Stimulated activated memory B cell treated with anti-CD40 and anti-IgM and Interleukin-4, amounts not matched to agents 10 μg/mL and 1 μg/mL and 100 μg/mL, for 72 hours (primary cell): ENCODE data around the gene UBE2B.
"Not testable (repeated sequence)": the region's sequence is repeated elsewhere in the genome, so short reads cannot be mapped to it uniquely, and the experiment has no call there.

Experiments
- ATAC-seq: fragments of 150-1000 bp; cut with Tn5 transposase; 2 replicates; pipeline ENCODE4 v1.10.0; 2021
- H3K27ac Mint-ChIP-seq: one replicate; pipeline ENCODE4 v1.8.0; 2022; ENCODE audit warnings: mild to moderate bottlenecking, mixed read lengths
- H3K27me3 Mint-ChIP-seq: one replicate; pipeline ENCODE4 v1.8.0; 2022; ENCODE audit warnings: mixed read lengths
- H3K36me3 Mint-ChIP-seq: one replicate; pipeline ENCODE4 v1.8.0; 2022; ENCODE audit warnings: mixed read lengths
- H3K4me1 Mint-ChIP-seq: one replicate; pipeline ENCODE4 v1.8.0; 2022; ENCODE audit warnings: mixed read lengths
- H3K4me3 Mint-ChIP-seq: one replicate; pipeline ENCODE4 v1.8.0; 2022; ENCODE audit warnings: mild to moderate bottlenecking, moderate library complexity, mixed read lengths
- H3K9me3 Mint-ChIP-seq: one replicate; pipeline ENCODE4 v1.8.0; 2022; ENCODE audit warnings: mixed read lengths

UBE2B gene

GRCh38 chr5:134382204-134382603 lies 10.8 kb downstream of the UBE2B start:
- not testable (repeated sequence) for H3K9me3 Mint-ChIP-seq, ATAC-seq, H3K27ac Mint-ChIP-seq, H3K4me3 Mint-ChIP-seq, H3K27me3 Mint-ChIP-seq
- H3K4me1 Mint-ChIP-seq = peaks cover 16% of the 10 kb centered on the region
- H3K36me3 Mint-ChIP-seq = peaks cover 40% of the 10 kb centered on the region

DNA sequence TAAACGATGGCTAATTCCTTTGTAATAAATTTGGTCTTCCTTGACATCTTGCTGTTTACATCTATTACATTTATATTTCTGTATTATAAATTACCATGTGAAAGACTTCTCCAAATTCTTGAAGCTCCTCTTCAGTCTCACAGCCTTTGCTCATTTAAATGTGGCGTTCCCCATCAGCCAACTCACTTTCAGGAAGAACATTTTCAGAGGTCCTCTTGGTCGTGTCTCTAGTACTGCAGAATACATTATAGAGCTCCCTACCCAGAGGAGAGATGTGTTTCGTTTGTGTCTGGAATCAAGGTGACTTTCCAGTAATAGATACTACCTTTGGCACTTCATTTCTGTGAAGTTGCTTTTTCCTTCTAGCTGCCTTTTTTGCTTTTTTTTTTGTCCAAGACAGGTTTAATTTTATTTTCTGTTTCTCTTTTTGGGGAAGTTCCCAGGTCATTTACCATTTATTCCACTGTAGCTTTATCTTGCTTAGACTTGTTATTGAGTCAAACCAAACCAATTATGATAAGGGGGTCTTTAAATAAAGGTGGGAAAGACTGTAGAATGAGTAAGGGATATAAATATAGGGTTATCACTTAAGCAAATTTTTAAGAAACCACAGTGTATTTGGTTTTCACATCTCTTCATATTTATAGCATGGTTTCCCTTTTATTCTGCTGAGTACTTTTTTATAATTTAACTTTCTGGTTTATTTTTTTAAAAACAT lies 12.8 kb downstream of the UBE2B start:
- Mint-ChIP-seq H3K27ac (peak overlapping the region; percentile 49), H3K36me3 (peaks cover 46% of the 10 kb centered on the region), H3K4me3 (peak overlapping the region; percentile 48), H3K9me3 (no peaks in the 10 kb centered on the region), H3K27me3 (no peaks in the 10 kb centered on the region), H3K4me1 (peaks cover 16% of the 10 kb centered on the region)
- ATAC-seq = no peak

DNA sequence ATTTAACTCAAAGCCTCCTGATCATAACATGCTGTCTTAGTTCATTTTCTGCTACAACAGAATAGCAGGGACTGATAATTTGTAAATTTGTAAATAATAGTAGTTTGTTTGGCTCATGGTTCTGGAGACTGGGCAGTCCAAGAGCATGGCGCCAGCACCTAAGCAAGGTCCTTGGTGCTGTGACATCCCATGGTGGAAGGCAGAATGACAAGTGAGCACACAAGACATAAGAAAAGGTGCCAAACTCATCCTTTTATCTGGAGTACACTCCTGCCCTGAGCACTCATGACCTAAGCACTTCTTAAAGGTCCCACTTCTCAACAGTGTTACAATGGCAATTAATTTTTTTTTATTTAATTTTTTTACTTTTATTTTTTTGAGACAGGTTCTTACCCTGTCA lies 16.1 kb downstream of the UBE2B start:
- no peak overlapping the region for H3K27ac Mint-ChIP-seq
- peaks cover 16% of the 10 kb centered on the region for H3K4me1 Mint-ChIP-seq
- H3K36me3 Mint-ChIP-seq = peaks cover 65% of the 10 kb centered on the region
- H3K27me3 Mint-ChIP-seq = no peaks in the 10 kb centered on the region
- H3K4me3 Mint-ChIP-seq = no peak overlapping the region
- no peak for ATAC-seq
- no peaks in the 10 kb centered on the region for H3K9me3 Mint-ChIP-seq

- peaks cover 43% of the 10 kb centered on the region for H3K36me3 Mint-ChIP-seq
- no peak overlapping the region for H3K27ac Mint-ChIP-seq
- no peak for ATAC-seq
- H3K4me1 Mint-ChIP-seq = peaks cover 4% of the 10 kb centered on the region
- H3K9me3 Mint-ChIP-seq = no peaks in the 10 kb centered on the region
- no peak overlapping the region for H3K4me3 Mint-ChIP-seq
- no peaks in the 10 kb centered on the region for H3K27me3 Mint-ChIP-seq
Observed at GRCh38 chr5:134392301-134392700, 20.9 kb downstream of the UBE2B start.

GRCh38 chr5:134394932-134395331 lies 23.6 kb downstream of the UBE2B start:
- Mint-ChIP-seq H3K4me3 (no peak overlapping the region), H3K36me3 (peaks cover 47% of the 10 kb centered on the region), H3K27ac (no peak overlapping the region), H3K4me1 (peaks cover 7% of the 10 kb centered on the region), H3K9me3 (no peaks in the 10 kb centered on the region), H3K27me3 (no peaks in the 10 kb centered on the region)
- no peak for ATAC-seq

DNA sequence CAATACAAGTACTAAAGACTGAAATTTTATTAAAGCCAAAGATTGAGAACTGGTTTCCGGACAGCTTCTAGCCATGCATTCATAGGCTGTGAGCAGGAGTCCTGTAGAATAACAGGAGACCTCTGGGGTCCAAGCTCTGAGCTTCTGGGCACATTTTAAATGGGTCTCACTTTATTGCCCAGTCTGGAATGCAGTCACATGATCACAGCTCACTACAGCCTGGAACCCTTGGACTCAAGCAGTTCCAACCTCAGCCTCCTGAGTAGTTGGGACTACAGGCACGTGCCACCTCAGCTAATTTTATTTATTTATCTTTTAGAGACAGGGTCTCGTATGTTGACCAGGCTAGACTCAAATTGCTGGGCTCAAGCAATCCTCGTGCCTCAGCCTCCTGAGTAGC lies 24.9 kb downstream of the UBE2B start:
- Mint-ChIP-seq H3K27ac (no peak overlapping the region), H3K4me3 (no peak overlapping the region), H3K27me3 (no peaks in the 10 kb centered on the region), H3K4me1 (peaks cover 7% of the 10 kb centered on the region), H3K9me3 (no peaks in the 10 kb centered on the region), H3K36me3 (peaks cover 42% of the 10 kb centered on the region)
- no peak for ATAC-seq

DNA sequence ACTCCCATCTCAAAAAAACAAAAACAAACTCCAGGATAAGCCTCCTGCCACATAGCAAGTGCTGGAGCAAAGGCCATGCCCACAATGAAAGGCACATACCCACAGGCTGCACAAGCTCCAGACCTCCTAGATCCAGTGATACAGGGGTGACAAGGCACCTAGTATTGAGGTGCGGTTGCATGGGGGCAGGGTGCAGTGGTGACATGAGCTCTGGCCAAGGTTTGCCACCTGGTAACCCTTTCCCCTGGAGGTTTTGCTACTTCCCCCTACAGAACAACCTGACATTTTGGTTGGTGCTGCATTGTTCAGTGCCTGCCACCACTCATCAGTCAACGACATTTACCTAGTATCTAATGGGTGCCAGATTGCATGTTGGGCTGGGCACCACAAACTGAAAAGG lies 25.8 kb downstream of the UBE2B start:
- ATAC-seq = peak; percentile 57
- no peak overlapping the region for H3K4me3 Mint-ChIP-seq
- peak overlapping the region; percentile 35 for H3K27ac Mint-ChIP-seq
- H3K36me3 Mint-ChIP-seq = peaks cover 43% of the 10 kb centered on the region
- H3K4me1 Mint-ChIP-seq = peaks cover 7% of the 10 kb centered on the region
- no peaks in the 10 kb centered on the region for H3K27me3 Mint-ChIP-seq
- no peaks in the 10 kb centered on the region for H3K9me3 Mint-ChIP-seq

GRCh38 chr5:134398609-134399155 lies 27.3 kb downstream of the UBE2B start:
- H3K9me3 Mint-ChIP-seq = no peaks in the 10 kb centered on the region
- peaks cover 7% of the 10 kb centered on the region for H3K4me1 Mint-ChIP-seq
- peaks cover 38% of the 10 kb centered on the region for H3K36me3 Mint-ChIP-seq
- no peak for ATAC-seq
- H3K27ac Mint-ChIP-seq = no peak overlapping the region
- no peaks in the 10 kb centered on the region for H3K27me3 Mint-ChIP-seq
- no peak overlapping the region for H3K4me3 Mint-ChIP-seq

GRCh38 chr5:134403951-134404350 lies 32.6 kb downstream of the UBE2B start:
- Mint-ChIP-seq H3K27ac (no peak overlapping the region), H3K4me3 (no peak overlapping the region), H3K9me3 (no peaks in the 10 kb centered on the region), H3K36me3 (peaks cover 14% of the 10 kb centered on the region), H3K4me1 (no peaks in the 10 kb centered on the region), H3K27me3 (no peaks in the 10 kb centered on the region)
- ATAC-seq = no peak

DNA sequence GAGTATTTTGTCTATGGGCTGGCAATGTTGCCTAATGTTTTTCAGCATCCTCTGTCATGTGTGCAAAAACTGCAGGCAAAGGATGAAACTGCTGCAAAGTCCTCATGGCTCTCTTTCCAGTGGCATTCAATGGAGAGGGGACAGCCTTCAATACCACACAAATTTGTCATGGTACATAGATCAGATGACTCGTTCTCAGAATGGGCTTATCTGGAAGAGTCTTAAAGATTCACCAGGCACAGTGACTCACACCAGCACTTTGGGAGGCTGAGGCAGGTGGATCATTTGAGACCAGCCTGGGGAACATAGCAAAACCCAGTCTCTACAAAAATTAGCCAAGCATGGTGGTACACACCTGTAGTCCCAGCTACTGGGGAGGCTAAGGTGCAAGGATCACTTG lies 35.0 kb downstream of the UBE2B start:
- Mint-ChIP-seq H3K27me3 (no peaks in the 10 kb centered on the region), H3K4me1 (peaks cover 18% of the 10 kb centered on the region), H3K9me3 (no peaks in the 10 kb centered on the region), H3K36me3 (peaks cover 6% of the 10 kb centered on the region), H3K4me3 (no peak overlapping the region), H3K27ac (peak overlapping the region; percentile 35)
- no peak for ATAC-seq

GRCh38 chr5:134409321-134409720 lies 38.0 kb downstream of the UBE2B start:
- H3K36me3 Mint-ChIP-seq = no peaks in the 10 kb centered on the region
- H3K4me1 Mint-ChIP-seq = peaks cover 28% of the 10 kb centered on the region
- H3K27ac Mint-ChIP-seq = no peak overlapping the region
- H3K27me3 Mint-ChIP-seq = no peaks in the 10 kb centered on the region
- no peak overlapping the region for H3K4me3 Mint-ChIP-seq
- ATAC-seq = no peak
- H3K9me3 Mint-ChIP-seq = no peaks in the 10 kb centered on the region

DNA sequence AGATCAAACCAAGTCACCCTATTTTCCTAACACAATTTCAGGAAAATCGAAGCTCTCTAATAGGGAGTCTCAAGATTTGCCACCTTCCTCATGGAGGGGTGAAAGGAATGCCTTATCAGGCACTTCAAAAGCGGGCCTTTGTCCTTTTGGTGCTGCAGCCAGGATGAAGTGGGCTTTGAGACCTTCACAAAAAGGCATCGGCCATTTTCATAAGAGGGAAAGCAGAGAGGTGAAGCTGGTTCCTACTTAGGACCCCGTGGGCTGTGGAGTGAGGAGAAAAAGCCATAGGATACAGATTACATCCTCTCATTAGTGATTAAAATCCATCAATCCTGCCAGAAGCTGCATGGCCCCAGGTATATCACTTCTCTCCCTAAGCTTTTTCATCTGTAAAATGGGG lies 39.5 kb downstream of the UBE2B start:
- Mint-ChIP-seq H3K36me3 (no peaks in the 10 kb centered on the region), H3K27me3 (no peaks in the 10 kb centered on the region), H3K27ac (peak overlapping the region; percentile 91), H3K4me1 (peaks cover 28% of the 10 kb centered on the region), H3K4me3 (peak overlapping the region; percentile 96), H3K9me3 (no peaks in the 10 kb centered on the region)
- no peak for ATAC-seq

DNA sequence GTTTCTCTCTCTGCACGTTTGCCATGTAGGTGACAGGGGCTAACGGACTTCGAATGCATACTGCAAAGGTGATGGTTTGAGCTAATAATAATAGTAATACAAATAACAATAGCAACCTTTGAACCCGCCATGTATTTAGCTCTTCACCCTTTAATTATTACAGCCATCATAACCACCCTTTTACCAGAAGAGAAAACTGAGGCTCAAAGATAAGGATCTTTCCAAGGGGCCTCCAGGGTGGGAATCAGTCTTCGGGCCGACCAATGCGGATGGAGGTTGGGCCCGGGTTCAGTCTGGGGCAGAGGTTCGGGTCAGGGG lies 39.8 kb downstream of the UBE2B start:
- Mint-ChIP-seq H3K27me3 (no peaks in the 10 kb centered on the region), H3K9me3 (no peaks in the 10 kb centered on the region), H3K4me1 (peaks cover 28% of the 10 kb centered on the region), H3K36me3 (no peaks in the 10 kb centered on the region), H3K27ac (peak overlapping the region; percentile 91), H3K4me3 (peak overlapping the region; percentile 96)
- no peak for ATAC-seq

DNA sequence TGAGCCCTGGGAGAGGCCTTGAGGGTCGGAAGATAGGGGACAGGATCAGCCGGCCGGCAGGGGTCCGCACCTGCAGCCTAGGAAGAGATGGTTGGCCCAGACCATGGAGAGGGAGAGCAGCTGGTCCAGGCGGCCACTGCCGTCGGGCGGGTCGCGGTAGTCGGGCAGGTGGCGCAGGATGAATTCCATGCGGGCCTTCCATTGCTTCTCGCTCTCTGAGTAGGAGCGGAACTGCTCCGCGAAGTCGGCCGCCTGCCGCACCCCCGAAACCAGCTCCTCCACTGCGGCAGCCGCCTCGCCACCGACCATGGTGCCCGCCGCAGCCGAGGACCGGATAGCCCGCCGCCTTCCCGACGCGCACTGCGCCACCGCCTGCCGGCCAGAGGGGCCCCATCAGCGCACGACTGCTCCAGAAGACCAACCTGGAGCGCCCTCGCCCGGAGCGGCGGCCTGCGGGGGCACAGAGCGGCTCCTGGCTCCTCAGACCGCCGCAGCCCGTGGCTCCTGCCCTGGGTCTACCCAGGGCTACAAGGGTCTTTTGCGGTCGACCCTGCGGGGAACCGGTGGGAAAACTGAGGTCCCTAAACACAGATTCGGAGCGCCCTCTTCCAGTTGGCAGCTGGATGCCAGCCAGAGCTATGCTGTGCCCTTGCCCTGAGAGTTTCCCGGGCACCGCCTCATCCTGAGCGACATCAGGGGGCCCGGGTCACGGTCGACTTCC lies 40.3 kb downstream of the UBE2B start, which contains the start of gene CDKN2AIPNL:
TSS of gene CDKN2AIPNL (minus strand) at position 336 of the 721 bp plus-strand sequence. CDS start at position 309, 27 bp downstream.
- ATAC-seq = peak; percentile 99
- Mint-ChIP-seq H3K27ac (peak within 1 kb of the TSS; percentile 91), H3K9me3 (no peaks in the 10 kb centered on the region), H3K36me3 (no peaks in the 10 kb centered on the region), H3K4me3 (peak within 1 kb of the TSS; percentile 96), H3K27me3 (no peaks in the 10 kb centered on the region), H3K4me1 (peaks cover 28% of the 10 kb centered on the region)

GRCh38 chr5:134413046-134413445 lies 41.7 kb downstream of the UBE2B start:
- Mint-ChIP-seq H3K27me3 (no peaks in the 10 kb centered on the region), H3K36me3 (no peaks in the 10 kb centered on the region), H3K4me3 (no peak overlapping the region), H3K27ac (peak overlapping the region; percentile 91), H3K9me3 (no peaks in the 10 kb centered on the region), H3K4me1 (peaks cover 28% of the 10 kb centered on the region)
- no peak for ATAC-seq

DNA sequence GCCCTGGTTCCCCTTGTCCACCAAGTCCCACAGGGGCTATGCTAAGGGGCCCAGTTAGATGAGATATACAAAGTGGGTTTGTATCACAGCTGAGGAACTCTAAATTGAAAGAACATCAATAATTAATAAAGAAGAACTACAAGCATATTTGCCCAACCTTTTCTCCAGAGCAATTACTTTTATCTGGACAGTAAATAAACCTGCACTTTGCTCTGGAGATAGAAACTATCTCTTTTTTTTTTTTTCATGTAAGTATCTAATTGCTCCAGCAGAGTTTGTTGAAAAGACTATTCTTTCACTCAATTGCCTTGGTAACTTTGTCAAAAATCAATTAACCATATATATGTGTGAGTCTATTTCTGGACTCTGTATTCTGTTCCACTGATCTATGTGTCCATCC lies 46.3 kb downstream of the UBE2B start:
- ATAC-seq = no peak
- H3K27me3 Mint-ChIP-seq = no peaks in the 10 kb centered on the region
- no peak overlapping the region for H3K4me3 Mint-ChIP-seq
- H3K4me1 Mint-ChIP-seq = peaks cover 2% of the 10 kb centered on the region
- H3K36me3 Mint-ChIP-seq = no peaks in the 10 kb centered on the region
- no peak overlapping the region for H3K27ac Mint-ChIP-seq
- H3K9me3 Mint-ChIP-seq = no peaks in the 10 kb centered on the region
